ENCODE measurements around the gene CDR2L. TPM values are rescaled to one million over a fixed set of nuclear protein-coding genes. Genes with fewer than 3 reads are reported as not detected.
"Not testable (repeated sequence)": the region's sequence is repeated elsewhere in the genome, so short reads cannot be mapped to it uniquely, and the experiment has no call there.

Gene CDR2L
- total RNA-seq, 2 experiments from 2014 or later: 0.31 to 0.40 TPM

DNA sequence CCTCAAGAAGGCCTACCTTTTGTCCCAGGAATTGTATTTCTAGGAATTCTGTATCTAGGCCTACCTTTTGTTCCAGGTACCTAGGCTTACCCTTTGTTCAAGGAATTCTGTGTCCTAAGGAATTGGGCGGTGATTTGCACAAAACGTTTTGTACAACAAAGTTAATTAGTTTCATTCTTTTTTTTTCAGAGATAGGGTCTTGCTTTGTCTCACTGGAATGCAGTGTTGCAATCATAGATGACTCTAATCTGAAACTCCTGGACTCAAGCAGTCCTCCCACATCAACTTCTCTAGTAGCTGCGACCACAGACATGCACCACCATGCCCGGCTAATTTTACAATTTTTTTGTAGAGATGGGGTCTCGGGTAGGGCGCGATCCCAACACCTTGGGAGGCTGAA lies 7.0 kb downstream of the CDR2L start:
- no peak overlapping the region for H3K4me3 Mint-ChIP-seq
- no peaks in the 10 kb centered on the region for H3K36me3 Mint-ChIP-seq (ENCODE audit: low read depth)
- POLR2A ChIA-PET: no interaction called here
- H3K27me3 Mint-ChIP-seq: peaks cover 11% of the 10 kb centered on the region
- CTCF ChIA-PET: interaction anchor here (0.6 to 3.2 kb wide), 5 partner anchors 10 to 120 kb away, joined by 3 to 11 read pairs (median 3); partner anchors contain the start of gene MRPL58
- H3K9me3 Mint-ChIP-seq: no peaks in the 10 kb centered on the region
- DNase-seq: no peak
- H3K27ac Mint-ChIP-seq: no peak overlapping the region
- H3K4me1 Mint-ChIP-seq: peaks cover 16% of the 10 kb centered on the region

DNA sequence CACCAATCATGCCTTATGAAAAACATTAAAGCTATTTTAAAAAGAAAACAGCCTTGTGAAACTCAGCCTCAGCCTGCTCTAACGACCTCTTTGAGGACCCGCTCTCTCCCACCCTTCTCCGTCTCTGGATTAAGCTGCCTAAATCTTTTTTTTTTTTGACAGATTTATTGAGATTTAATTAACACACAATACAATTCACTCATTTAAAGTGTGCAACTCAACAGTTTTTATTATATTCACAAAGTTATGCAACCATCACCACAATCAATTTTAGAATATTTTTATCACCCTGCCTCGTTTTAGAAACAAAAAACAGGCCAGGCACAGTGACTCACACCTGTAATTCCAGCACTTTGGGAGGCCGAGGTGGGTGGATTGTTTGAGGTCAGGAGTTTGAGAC lies 8.4 kb downstream of the CDR2L start:
- H3K36me3 Mint-ChIP-seq (ENCODE audit: low read depth): no peaks in the 10 kb centered on the region
- no peak for DNase-seq

DNA sequence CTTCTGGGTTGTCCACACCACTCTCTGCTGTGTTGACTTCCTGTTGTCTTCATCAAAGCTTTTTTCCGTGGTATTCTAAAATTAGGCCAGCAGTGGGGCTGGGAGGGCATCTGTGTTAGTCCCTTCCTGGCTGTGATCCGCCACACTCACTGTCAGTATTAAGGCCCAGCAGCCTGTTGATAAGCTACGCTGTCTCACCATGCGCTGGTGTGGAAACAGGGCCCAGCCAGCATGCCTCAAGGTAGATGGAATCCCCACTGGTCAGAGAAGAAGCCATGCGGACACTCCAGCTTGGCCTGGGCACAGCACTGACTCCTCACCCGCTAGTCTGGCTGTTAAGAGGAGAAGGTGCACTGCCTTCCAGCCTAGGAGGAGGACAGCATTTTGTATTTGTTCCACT lies 11.4 kb downstream of the CDR2L start:
- ChIA-PET POLR2A (no interaction called here), CTCF (interaction anchor here (0.9 to 2.2 kb wide), 4 partner anchors 10 to 37 kb away, joined by 3 to 13 read pairs (median 4); partner anchors contain the start of gene MRPL58)
- H3K9me3 Mint-ChIP-seq: no peaks in the 10 kb centered on the region
- H3K36me3 Mint-ChIP-seq (ENCODE audit: low read depth): no peaks in the 10 kb centered on the region
- no peak for DNase-seq
- no peak overlapping the region for H3K27ac Mint-ChIP-seq
- peaks cover 2% of the 10 kb centered on the region for H3K27me3 Mint-ChIP-seq
- H3K4me1 Mint-ChIP-seq: peaks cover 12% of the 10 kb centered on the region
- no peak overlapping the region for H3K4me3 Mint-ChIP-seq

More for the DNA sequence above, 8.4 kb downstream of the CDR2L start:
- no peaks in the 10 kb centered on the region for H3K9me3 Mint-ChIP-seq
- H3K4me1 Mint-ChIP-seq: peaks cover 12% of the 10 kb centered on the region
- no peak overlapping the region for H3K4me3 Mint-ChIP-seq
- CTCF ChIA-PET: interaction anchor here (2.2 to 3.2 kb wide), 2 partner anchors 11 to 16 kb away, joined by 6 to 11 read pairs; partner anchors contain the start of gene MRPL58
- no peak overlapping the region for H3K27ac Mint-ChIP-seq
- POLR2A ChIA-PET: interaction anchor here (0.7 kb wide), 1 partner anchor 385 kb away, joined by 6 read pairs; no protein-coding TSS in a partner anchor
- peaks cover 6% of the 10 kb centered on the region for H3K27me3 Mint-ChIP-seq

DNA sequence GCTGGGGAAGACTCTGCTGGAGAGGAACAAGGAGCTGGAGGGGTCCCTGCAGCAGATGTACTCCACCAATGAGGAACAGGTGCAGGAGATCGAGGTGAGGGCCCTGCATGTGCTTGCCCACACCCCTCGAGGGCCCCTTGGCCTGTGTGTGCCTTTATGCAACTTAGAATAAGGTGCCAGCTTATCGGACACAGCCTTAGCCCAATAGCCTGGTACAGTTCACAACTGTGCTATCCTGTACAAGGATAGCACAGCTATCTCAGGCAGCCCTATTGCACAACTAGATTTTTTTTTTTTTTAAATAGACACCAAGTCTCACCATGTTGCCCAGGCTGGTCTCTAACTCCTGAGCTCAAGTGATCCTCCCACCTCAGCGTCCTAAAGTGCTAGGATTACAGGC lies 12.1 kb downstream of the CDR2L start:
- no peaks in the 10 kb centered on the region for H3K9me3 Mint-ChIP-seq
- no peaks in the 10 kb centered on the region for H3K36me3 Mint-ChIP-seq (ENCODE audit: low read depth)
- H3K4me3 Mint-ChIP-seq: no peak overlapping the region
- ChIA-PET CTCF (interaction anchor here (1.0 to 2.2 kb wide), 5 partner anchors 9 to 38 kb away, joined by 3 to 13 read pairs (median 4); partner anchors contain the start of gene MRPL58), POLR2A (interaction anchor here (0.6 kb wide), 1 partner anchor 66 kb away, joined by 5 read pairs; no protein-coding TSS in a partner anchor)
- H3K27me3 Mint-ChIP-seq: peaks cover 2% of the 10 kb centered on the region
- no peak for DNase-seq
- H3K27ac Mint-ChIP-seq: no peak overlapping the region
- H3K4me1 Mint-ChIP-seq: peaks cover 12% of the 10 kb centered on the region

DNA sequence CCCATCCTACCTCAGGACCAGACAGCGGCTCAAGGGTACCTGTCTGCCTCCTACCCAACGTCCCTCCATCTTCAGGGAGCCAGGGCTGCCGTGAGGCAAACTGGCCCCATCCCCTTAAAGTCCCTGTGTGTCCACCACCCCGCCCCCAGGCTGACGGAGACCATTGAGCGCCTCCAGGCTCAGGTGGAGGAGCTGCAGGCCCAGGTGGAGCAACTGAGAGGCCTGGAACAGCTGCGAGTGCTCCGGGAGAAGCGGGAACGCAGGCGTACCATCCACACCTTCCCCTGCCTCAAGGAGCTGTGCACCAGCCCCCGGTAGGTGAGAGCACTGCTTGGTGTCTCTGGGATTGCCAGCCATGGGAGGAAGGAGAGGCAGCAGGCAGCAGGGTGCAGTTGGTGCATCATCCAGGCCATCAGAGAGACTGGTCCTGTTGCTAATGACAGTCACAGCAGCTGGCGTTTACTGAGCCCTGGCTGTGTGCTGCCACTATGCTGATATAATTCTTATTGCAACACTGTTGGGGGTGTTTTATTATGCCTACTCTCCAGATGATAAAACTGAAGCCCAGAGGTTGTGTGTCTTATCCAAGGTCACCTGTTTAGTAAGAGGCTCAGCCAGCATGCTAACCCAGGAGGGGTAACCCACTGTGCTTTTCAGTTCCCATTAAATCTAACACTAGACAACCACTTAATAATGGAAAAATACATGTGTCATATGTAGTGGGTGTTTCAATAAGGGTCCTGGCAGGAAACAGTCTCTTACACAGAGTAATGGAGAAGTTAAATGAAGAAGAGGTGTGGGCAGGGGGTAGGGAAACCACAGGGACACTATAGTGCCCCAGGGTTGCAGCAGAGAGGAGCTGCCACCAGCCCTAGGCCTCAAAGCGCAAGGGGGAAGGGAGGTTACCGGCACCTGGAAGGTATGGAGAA lies 14.7 kb downstream of the CDR2L start:
- no peaks in the 10 kb centered on the region for H3K36me3 Mint-ChIP-seq (ENCODE audit: low read depth)
- DNase-seq: no peak
- ChIA-PET POLR2A (interaction anchor here (0.6 kb wide), 1 partner anchor 84 kb away, joined by 6 read pairs; no protein-coding TSS in a partner anchor), CTCF (no interaction called here)
- H3K9me3 Mint-ChIP-seq: no peaks in the 10 kb centered on the region
- H3K27me3 Mint-ChIP-seq: peaks cover 2% of the 10 kb centered on the region
- H3K4me1 Mint-ChIP-seq: peaks cover 12% of the 10 kb centered on the region
- H3K4me3 Mint-ChIP-seq: no peak overlapping the region
- no peak overlapping the region for H3K27ac Mint-ChIP-seq

DNA sequence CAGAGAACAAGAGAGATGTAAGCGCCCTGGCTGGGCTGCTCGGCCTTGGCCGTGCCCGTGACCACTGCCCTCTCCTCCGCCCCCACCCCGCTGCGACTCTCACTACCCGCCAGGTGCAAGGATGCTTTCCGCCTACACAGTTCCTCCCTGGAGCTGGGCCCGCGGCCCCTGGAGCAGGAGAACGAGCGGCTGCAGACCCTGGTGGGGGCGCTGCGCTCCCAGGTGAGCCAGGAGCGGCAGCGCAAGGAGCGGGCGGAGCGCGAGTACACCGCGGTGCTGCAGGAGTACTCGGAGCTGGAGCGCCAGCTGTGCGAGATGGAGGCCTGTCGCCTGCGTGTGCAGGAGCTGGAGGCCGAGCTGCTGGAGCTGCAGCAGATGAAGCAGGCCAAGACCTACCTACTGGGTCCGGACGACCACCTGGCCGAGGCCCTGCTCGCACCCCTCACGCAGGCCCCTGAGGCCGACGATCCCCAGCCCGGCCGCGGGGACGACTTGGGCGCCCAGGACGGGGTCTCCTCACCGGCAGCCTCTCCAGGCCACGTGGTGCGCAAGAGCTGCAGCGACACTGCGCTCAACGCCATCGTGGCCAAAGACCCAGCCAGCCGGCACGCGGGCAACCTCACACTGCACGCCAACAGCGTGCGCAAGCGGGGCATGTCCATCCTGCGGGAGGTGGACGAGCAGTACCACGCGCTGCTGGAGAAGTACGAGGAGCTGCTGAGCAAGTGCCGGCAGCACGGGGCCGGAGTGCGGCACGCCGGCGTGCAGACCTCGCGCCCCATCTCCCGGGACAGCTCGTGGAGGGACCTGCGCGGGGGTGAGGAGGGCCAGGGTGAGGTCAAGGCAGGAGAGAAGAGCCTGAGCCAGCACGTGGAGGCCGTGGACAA lies 15.9 kb downstream of the CDR2L start:
- DNase-seq: no peak
- no peak overlapping the region for H3K27ac Mint-ChIP-seq
- no peaks in the 10 kb centered on the region for H3K9me3 Mint-ChIP-seq
- peaks cover 2% of the 10 kb centered on the region for H3K27me3 Mint-ChIP-seq
- ChIA-PET CTCF (interaction anchor here (0.6 to 1.1 kb wide), 2 partner anchors 16 to 20 kb away, joined by 3 to 5 read pairs; partner anchors contain the start of gene CDR2L), POLR2A (no interaction called here)
- peaks cover 10% of the 10 kb centered on the region for H3K4me1 Mint-ChIP-seq
- H3K36me3 Mint-ChIP-seq (ENCODE audit: low read depth): no peaks in the 10 kb centered on the region
- no peak overlapping the region for H3K4me3 Mint-ChIP-seq

DNA sequence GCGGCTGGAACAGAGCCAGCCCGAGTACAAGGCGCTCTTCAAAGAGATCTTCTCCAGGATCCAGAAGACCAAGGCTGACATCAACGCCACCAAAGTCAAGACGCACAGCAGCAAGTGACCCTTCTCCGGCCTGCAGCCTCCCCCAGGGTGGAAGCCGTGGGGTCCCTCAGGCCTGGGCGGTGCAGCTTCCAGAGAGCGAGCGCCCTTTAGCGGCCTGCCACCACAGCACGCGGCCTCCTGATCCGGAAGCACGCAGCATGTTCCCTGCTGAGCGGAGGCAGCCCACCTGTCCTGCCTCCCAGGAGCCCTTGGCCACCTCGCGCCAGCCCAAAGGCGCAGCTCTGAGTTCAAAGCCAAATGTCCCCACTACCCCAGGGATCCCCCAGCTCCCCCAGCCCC lies 16.5 kb downstream of the CDR2L start:
- Mint-ChIP-seq H3K36me3 (ENCODE audit: low read depth) (no peaks in the 10 kb centered on the region), H3K4me1 (peaks cover 4% of the 10 kb centered on the region), H3K27ac (no peak overlapping the region), H3K4me3 (no peak overlapping the region), H3K27me3 (peaks cover 2% of the 10 kb centered on the region), H3K9me3 (no peaks in the 10 kb centered on the region)
- ChIA-PET POLR2A (no interaction called here), CTCF (interaction anchor here (0.6 to 1.1 kb wide), 3 partner anchors 9 to 19 kb away, joined by 3 to 5 read pairs (median 3); partner anchors contain the start of gene CDR2L)
- DNase-seq: no peak

DNA sequence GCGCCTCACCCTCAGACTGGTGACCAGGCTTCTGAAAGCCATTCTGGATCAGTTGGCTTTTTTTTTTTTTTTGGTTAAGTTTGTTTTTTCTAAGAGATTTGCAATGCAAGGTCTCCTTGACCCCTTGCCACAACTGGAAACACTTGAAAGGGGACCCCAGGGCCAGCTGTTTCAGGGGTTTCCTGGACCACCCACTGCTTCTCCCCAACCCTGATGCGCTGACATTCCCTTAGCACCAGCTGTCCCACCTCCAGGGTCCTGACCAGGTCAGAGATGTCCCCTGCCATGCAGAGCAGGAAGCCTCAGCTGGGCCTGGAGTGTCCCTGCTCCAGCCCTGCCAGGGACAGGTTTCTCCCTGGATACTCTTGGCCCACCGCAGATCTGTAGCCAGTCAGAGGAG lies 16.9 kb downstream of the CDR2L start:
- Mint-ChIP-seq H3K4me1 (no peaks in the 10 kb centered on the region), H3K4me3 (no peak overlapping the region), H3K9me3 (no peaks in the 10 kb centered on the region), H3K36me3 (ENCODE audit: low read depth) (no peaks in the 10 kb centered on the region), H3K27me3 (peaks cover 2% of the 10 kb centered on the region), H3K27ac (no peak overlapping the region)
- CTCF ChIA-PET: interaction anchor here (1.1 kb wide), 2 partner anchors 9 to 17 kb away, joined by 3 read pairs; partner anchors contain the start of gene CDR2L
- DNase-seq: no peak
- POLR2A ChIA-PET: interaction anchor here (0.6 kb wide), 1 partner anchor 258 kb away, joined by 3 read pairs; no protein-coding TSS in a partner anchor

DNA sequence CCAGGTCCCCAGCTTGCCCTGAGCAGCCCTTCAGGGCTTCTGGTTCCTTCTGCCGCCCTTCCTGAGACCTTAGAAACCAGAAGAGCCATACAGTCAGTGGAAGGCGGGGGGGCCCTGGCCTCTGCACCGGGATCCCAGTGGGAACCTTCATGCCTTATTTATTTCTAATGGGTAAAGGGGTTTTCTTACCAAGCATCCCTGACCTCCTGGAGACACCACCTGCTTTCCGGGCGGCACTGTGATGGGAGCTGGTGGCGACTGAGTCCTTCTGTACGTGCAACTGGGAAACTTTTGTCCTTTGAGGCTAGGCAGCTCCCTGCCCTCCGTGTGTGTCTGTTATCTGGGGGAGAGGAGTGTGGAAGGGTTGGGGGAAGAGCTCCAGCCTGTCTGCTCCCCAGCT lies 17.9 kb downstream of the CDR2L start:
- ChIA-PET CTCF (interaction anchor here (0.6 to 1.1 kb wide), 3 partner anchors 10 to 196 kb away, joined by 3 read pairs; no protein-coding TSS in a partner anchor), POLR2A (interaction anchor here (0.6 kb wide), 1 partner anchor 257 kb away, joined by 3 read pairs; no protein-coding TSS in a partner anchor)
- Mint-ChIP-seq H3K4me3 (no peak overlapping the region), H3K9me3 (no peaks in the 10 kb centered on the region), H3K36me3 (ENCODE audit: low read depth) (no peaks in the 10 kb centered on the region), H3K4me1 (no peaks in the 10 kb centered on the region), H3K27me3 (peaks cover 2% of the 10 kb centered on the region), H3K27ac (peak overlapping the region; percentile 25)
- DNase-seq: no peak

DNA sequence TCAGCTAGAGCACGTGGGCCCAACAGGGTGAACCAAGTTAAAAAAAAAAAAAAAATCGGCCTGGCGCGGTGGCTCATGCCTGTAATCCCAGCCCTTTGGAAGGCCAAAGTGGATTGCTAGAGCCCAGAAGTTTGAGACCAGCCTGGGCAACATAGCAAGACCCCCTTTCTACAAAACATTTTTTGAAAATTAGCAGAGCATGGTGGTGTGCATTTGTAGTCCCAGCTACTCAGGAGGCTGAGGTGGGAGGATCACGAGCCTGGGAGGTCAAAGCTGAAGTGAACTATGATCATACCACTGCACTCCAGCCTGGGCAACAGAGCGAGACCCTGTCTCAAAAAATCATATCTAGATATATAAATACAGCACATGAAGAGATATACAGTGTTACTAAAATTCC lies 18.7 kb downstream of the CDR2L start:
- DNase-seq; H3K36me3 Mint-ChIP-seq (ENCODE audit: low read depth); H3K4me3 Mint-ChIP-seq; POLR2A ChIA-PET; H3K27me3 Mint-ChIP-seq; H3K4me1 Mint-ChIP-seq; H3K27ac Mint-ChIP-seq; H3K9me3 Mint-ChIP-seq: not testable (repeated sequence)
- CTCF ChIA-PET: interaction anchor here (0.6 to 2.0 kb wide), 5 partner anchors 11 to 195 kb away, joined by 3 to 6 read pairs (median 3); no protein-coding TSS in a partner anchor

DNA sequence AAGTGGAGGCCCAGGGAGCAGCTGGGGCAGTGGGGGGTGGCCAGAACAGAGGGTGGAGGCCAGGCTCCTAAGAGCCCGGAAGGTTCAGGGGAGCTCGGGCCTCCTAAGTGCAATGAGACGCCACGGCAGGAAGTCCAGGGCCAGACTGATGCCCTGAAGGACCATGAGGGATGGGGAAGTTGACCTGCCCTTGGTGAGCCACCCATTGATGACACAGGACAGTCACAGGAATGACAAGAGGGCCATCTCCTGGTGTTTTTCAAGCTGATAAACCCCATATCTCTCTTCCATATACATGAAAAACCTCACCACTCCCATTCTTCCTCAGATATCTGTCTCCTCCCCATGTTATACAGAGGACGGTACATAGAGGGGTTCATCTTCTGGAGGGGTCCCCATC lies 19.2 kb downstream of the CDR2L start:
- H3K9me3 Mint-ChIP-seq: no peaks in the 10 kb centered on the region
- no peak overlapping the region for H3K27ac Mint-ChIP-seq
- peaks cover 2% of the 10 kb centered on the region for H3K27me3 Mint-ChIP-seq
- H3K36me3 Mint-ChIP-seq (ENCODE audit: low read depth): no peaks in the 10 kb centered on the region
- ChIA-PET POLR2A (no interaction called here), CTCF (interaction anchor here (0.6 to 2.0 kb wide), 3 partner anchors 11 to 43 kb away, joined by 3 to 6 read pairs (median 5); no protein-coding TSS in a partner anchor)
- H3K4me1 Mint-ChIP-seq: peaks cover 4% of the 10 kb centered on the region
- H3K4me3 Mint-ChIP-seq: no peak overlapping the region
- no peak for DNase-seq

DNA sequence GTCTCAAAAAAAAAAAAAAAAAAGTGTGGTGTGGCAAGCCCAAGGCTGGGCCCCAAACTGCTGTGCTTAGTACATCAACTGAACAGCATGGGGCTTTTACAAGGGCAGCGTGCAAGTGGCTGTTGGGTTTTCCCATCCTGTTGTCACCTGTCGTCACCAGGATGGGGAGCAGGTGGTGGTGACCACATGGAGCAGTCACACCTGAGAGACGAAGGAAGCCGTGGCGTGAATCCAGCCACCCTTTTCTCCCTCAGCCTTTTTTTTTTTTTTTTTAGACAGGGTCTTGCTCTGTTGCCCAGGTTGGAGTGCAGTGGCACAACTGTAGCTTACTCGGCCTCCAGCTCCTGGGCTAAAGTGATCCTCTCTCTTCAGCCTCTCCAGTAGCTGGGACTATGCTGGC lies 20.9 kb downstream of the CDR2L start:
- peaks cover 2% of the 10 kb centered on the region for H3K27me3 Mint-ChIP-seq
- ChIA-PET CTCF (interaction anchor here (1.5 to 1.7 kb wide), 2 partner anchors 16 to 47 kb away, joined by 3 read pairs; no protein-coding TSS in a partner anchor), POLR2A (no interaction called here)
- DNase-seq: no peak
- H3K36me3 Mint-ChIP-seq (ENCODE audit: low read depth): no peaks in the 10 kb centered on the region
- H3K4me3 Mint-ChIP-seq: no peak overlapping the region
- no peak overlapping the region for H3K27ac Mint-ChIP-seq
- H3K9me3 Mint-ChIP-seq: no peaks in the 10 kb centered on the region
- H3K4me1 Mint-ChIP-seq: peaks cover 15% of the 10 kb centered on the region
